K562 (cell line): ENCODE data around the gene OR7A5. TPM values are rescaled to one million over a fixed set of nuclear protein-coding genes. Genes with fewer than 3 reads are reported as not detected.

Experiments
- ATF3 ChIP-seq, 2 experiments: fragments of 450-650 bp in 1 of 2; sonication (generic) in 1 of 2; formaldehyde crosslinking in 1 of 2; IDR thresholded peaks in 1 of 2; conservative IDR thresholded peaks in 1 of 2; 2 replicates each; pipeline versions ENCODE4 v1.6.1 to v1.8.1; 2016 to 2023; ENCODE audit warnings: mild to moderate bottlenecking in 2 of 2, moderate library complexity in 2 of 2, inconsistent platforms in 1 of 2, missing genetic modification reagents in 1 of 2
- BRD4 ChIP-seq: fragments of 200-600 bp; sonication (generic); IDR thresholded peaks from 2 replicates; pipeline ENCODE4 v1.6.1; 2017; ENCODE audit warnings: inconsistent platforms
- BRF1 ChIP-seq: IDR thresholded peaks from 3 replicates; pipeline ENCODE4 v1.6.1; 2011; ENCODE audit warnings: borderline replicate concordance, mild to moderate bottlenecking; ENCODE audit not compliant: insufficient read length; ENCODE audit errors: extremely low read depth
- CTBP1 ChIP-seq: fragments of 450-650 bp; IDR thresholded peaks from 2 replicates; pipeline ENCODE4 v1.6.1; 2016; ENCODE audit warnings: borderline replicate concordance
- MBD1 ChIP-seq: fragments of 250-450 bp; sonication (Bioruptor Pico); IDR thresholded peaks from 2 replicates; pipeline ENCODE4 v1.8.0; 2022; ENCODE audit warnings: inconsistent platforms
- POLR2G ChIP-seq: fragments of 200-400 bp; formaldehyde crosslinking; IDR thresholded peaks from 2 replicates; pipeline ENCODE4 v1.6.1; 2017; ENCODE audit warnings: low read depth, mild to moderate bottlenecking, antibody characterized with exemption, low read length, moderate library complexity
- RAD21 ChIP-seq, 2 experiments: fragments of 250-450 bp in 1 of 2; fragments of 450-650 bp in 1 of 2; sonication (Bioruptor Pico) in 1 of 2; formaldehyde crosslinking in 1 of 2; IDR thresholded peaks in 1 of 2; conservative IDR thresholded peaks in 1 of 2; 2 replicates each; pipeline versions ENCODE4 v1.4.0 to v1.8.0; 2020 to 2022; ENCODE audit warnings: mild to moderate bottlenecking in 2 of 2, moderate library complexity in 1 of 2
- RBBP5 ChIP-seq: fragments of 200-600 bp; sonication (generic); IDR thresholded peaks from 2 replicates; pipeline ENCODE4 v1.6.1; 2012; ENCODE audit warnings: borderline replicate concordance, mild to moderate bottlenecking, low read length, control low read depth, inconsistent platforms; ENCODE audit not compliant: insufficient read depth, poor library complexity, severe bottlenecking
- RBFOX2 ChIP-seq: fragments of 200-400 bp; formaldehyde crosslinking; IDR thresholded peaks from 2 replicates; pipeline ENCODE4 v1.6.1; 2017; ENCODE audit warnings: low read depth, mild to moderate bottlenecking, low read length, moderate library complexity
- SMAD4 ChIP-seq: fragments of 250-450 bp; sonication (Bioruptor Pico); conservative IDR thresholded peaks from 2 replicates; pipeline ENCODE4 v1.8.0; 2021; ENCODE audit warnings: inconsistent platforms, mild to moderate bottlenecking, moderate library complexity
- TFE3 ChIP-seq: fragments of 450-650 bp; formaldehyde crosslinking; IDR thresholded peaks from 2 replicates; pipeline ENCODE4 v1.4.0; 2020; ENCODE audit warnings: mild to moderate bottlenecking, mixed read lengths
- ZMIZ1 ChIP-seq, 2 experiments: fragments of 150-350 bp in 1 of 2; IDR thresholded peaks; 2 replicates each; pipeline ENCODE4 v1.6.1; 2012 to 2016; ENCODE audit warnings: low read depth in 2 of 2, low read length in 2 of 2, mild to moderate bottlenecking in 1 of 2, moderate library complexity in 1 of 2
- ZNF3 ChIP-seq: fragments of 250-450 bp; sonication (Bioruptor Pico); IDR thresholded peaks from 2 replicates; pipeline ENCODE4 v1.5.0; 2021; ENCODE audit warnings: mild to moderate bottlenecking, moderate library complexity
- polyA plus RNA-seq, 8 experiments: library from polyadenylated mRNA; depleted of rRNA in 4 of 8; stranded (reverse) in 5 of 8; unstranded in 3 of 8; fragments of >200 nt; fragmentation: Nextera tagmentation in 2 of 8; fragmentation: Illumina TruSeq in 1 of 8; extraction: Ambion mirVana in 2 of 8; extraction: Trizol in 1 of 8; gene quantifications; 2 replicates each; pipeline versions ENCODE4 v1.2.1 to v1.2.3, GENCODE V29; 2011 to 2014; ENCODE audit warnings: inconsistent platforms in 1 of 8, missing spikeins in 1 of 8
- total RNA-seq, 7 experiments: library from RNA; depleted of rRNA in 6 of 7; stranded (reverse); fragments of >200 nt in 6 of 7; fragmentation: Illumina TruSeq in 2 of 7; extraction: Trizol in 2 of 7; gene quantifications; 2 replicates each; pipeline versions ENCODE4 v1.2.1 to v1.2.3, GENCODE V29; 2011 to 2021; ENCODE audit warnings: low replicate concordance in 1 of 7

OR7A5 gene
- total and polyA plus RNA-seq, 9 of the 15 experiments (the other 6 are each of a cell fraction or from before 2014, with no cell fraction given): not detected

- no peak for TF ChIP-seq RAD21 (CRISPR knock-in tag; conservative IDR thresholded peaks at IDR 0.05 in 1 of 2, IDR thresholded peaks at IDR 0.05 in 1 of 2)
- TF ChIP-seq RBFOX2: no peak
- no peak for TF ChIP-seq RBBP5
- TF ChIP-seq CTBP1: no peak
- no peak for TF ChIP-seq MBD1 (CRISPR knock-in tag)
- no peak for TF ChIP-seq ATF3 (IDR thresholded peaks at IDR 0.05)
- TF ChIP-seq ATF3 (CRISPR knock-in tag; conservative IDR thresholded peaks at IDR 0.05): no peak
- TF ChIP-seq POLR2G: no peak
- TF ChIP-seq TFE3: no peak
- TF ChIP-seq BRD4: no peak
- no peak for TF ChIP-seq SMAD4
- no peak for TF ChIP-seq ZNF3 (CRISPR knock-in tag)
- TF ChIP-seq BRF1: no peak
- TF ChIP-seq ZMIZ1 (IDR thresholded peaks at IDR 0.05; ENCODE audit: low read depth in 2 of 2, low read length in 2 of 2): no peak
Measured at GRCh38 chr19:14837391-14837790, 2.4 kb upstream of the OR7A5 start (continued).
